ENCODE results near the gene PPP2R3B. TPM values are rescaled to one million over a fixed set of nuclear protein-coding genes. Genes with fewer than 3 reads are reported as not detected.

Gene PPP2R3B
- total and polyA plus RNA-seq, 2 of the 4 experiments (the other 2 are of a cell fraction) = 13.2 to 13.3 TPM

DNA sequence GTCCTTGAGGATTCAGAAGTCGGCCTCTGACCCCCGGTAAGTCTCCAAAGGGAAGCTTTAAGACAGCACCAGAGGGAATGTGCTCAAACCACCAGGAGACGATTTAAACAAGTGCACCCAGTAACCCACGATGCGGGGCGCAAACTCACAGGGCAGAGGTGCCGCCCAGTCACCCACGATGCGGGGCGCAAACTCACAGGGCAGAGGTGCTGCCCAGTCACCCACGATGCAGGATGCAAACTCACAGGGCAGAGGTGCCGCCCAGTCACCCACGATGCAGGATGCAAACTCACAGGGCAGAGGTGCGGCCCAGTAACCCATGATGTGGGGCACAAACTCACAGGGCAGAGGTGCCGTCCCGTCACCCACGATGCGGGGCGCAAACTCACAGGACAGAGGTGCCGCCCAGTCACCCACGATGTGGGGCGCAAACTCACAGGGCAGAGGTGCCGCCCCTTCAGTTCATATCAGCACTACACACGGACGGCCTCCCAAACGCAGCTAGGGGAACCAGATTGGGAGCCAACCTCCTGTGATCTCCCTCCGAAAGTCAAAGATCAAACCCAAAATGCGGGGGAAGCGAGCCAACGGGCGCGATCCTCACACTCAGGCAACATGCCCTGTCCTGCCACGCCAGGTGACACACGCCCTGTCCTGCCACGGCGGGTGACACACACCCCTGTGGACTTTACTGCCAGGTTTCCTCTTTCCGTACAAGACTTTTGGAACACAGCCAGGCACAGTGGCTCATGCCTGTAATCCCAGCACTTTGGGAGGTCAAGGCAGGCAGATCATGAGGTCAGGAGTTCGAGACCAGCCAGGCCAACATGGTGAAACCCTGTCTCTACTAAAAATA lies 11.3 kb downstream of the PPP2R3B start (continued):
- no peak for TF ChIP-seq CHD1 (IDR thresholded peaks at IDR 0.05; ENCODE audit: low read depth, low read length)

DNA sequence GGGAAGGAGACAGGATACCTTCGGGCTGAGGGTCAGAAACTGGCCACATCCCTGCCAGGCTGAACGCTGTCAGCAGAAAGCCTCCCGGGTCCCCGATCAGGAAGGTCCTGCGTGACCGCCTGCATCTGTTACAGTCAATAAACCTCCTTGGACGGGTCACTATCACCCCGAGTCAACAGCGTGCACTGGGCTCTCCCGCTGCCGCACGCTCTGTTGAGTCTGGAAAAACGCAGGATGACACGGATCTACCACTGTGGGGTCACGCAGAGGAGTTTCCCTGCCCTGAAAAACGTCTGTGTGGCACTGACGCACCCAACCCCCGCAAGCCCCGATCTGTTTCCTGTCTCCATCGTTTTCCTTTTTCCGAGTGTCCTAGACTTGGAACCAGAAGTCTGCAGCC lies 12.1 kb downstream of the PPP2R3B start:
- peak; percentile 19 for DNase-seq
- CTCF ChIA-PET = no interaction called here
- TF ChIP-seq MAFK (IDR thresholded peaks at IDR 0.05; ENCODE audit: low read depth, low read length) (no peak), RCOR1 (IDR thresholded peaks at IDR 0.05; ENCODE audit: insufficient replicate concordance, low read length) (no peak), BHLHE40 (IDR thresholded peaks at IDR 0.05; ENCODE audit: low read depth, low read length) (peak; percentile 14; the same call in 1 of the 2 replicates)

More for the DNA sequence above, 12.1 kb downstream of the PPP2R3B start:
- H3K9me3 ChIP-seq (ENCODE audit: control insufficient read depth, insufficient read depth, low read length) = no peaks in the 10 kb centered on the region
- no peak overlapping the region for H3K23ac ChIP-seq (ENCODE audit: low read depth, low read length)
- H3K36me3 ChIP-seq (ENCODE audit: control insufficient read depth, insufficient read depth, low read length) = no peaks in the 10 kb centered on the region
- ATAC-seq (ENCODE audit: low read depth) = no peak; the same call in 1 of the 2 replicates
- H3K4me3 ChIP-seq (ENCODE audit: insufficient read depth, low read depth, low read length) = 0 out of 2 replicates have a peak overlapping the region, but pooled peaks have one; percentile 30
- peaks cover 4% of the 10 kb centered on the region; the same call in 1 of the 2 replicates for H3K4me1 ChIP-seq (ENCODE audit: control insufficient read depth, insufficient read depth, low read length)
- WGBS, 2 experiments (ENCODE audit: extremely low coverage in 2 of 2, insufficient read length in 1 of 2) = 12% methylated on average over 21 of the region's 21 CpGs; no CpG with 5 or more reads in 1 of the 2 experiments
- H2BK15ac ChIP-seq (ENCODE audit: low read depth, low read length) = no peak overlapping the region
- peak overlapping the region; percentile 86 for H2AFZ ChIP-seq (replicated peaks; ENCODE audit: low read length, poor library complexity)
- H3K9ac ChIP-seq (ENCODE audit: low read depth, low read length) = no peak overlapping the region
- H4K8ac ChIP-seq (ENCODE audit: low read depth in 2 of 2, low read length in 2 of 2) = no peak overlapping the region
- peaks cover 7% of the 10 kb centered on the region for H3K9me1 ChIP-seq (ENCODE audit: insufficient read depth, low read length)
- H4K20me1 ChIP-seq (ENCODE audit: insufficient read depth, low read length) = peaks cover 17% of the 10 kb centered on the region
- POLR2A ChIA-PET (ENCODE audit: unreplicated experiment) = no interaction called here
- no peak overlapping the region for H3K56ac ChIP-seq (ENCODE audit: extremely low read depth, insufficient read depth, low read length)
- no peak overlapping the region for H2BK20ac ChIP-seq (ENCODE audit: low read depth, low read length)
- no peak overlapping the region for H3K27ac ChIP-seq (ENCODE audit: insufficient read depth, low read length)
- no peak overlapping the region for H3K4ac ChIP-seq (ENCODE audit: low read depth, low read length)
- no peak overlapping the region for H3K14ac ChIP-seq (replicated peaks; ENCODE audit: low read depth, low read length)
- no peak overlapping the region for H3K18ac ChIP-seq (ENCODE audit: low read depth, low read length)
- peaks cover 6 to 10% of the 10 kb centered on the region in 2 experiments; a peak in 2 of 4 replicates for H3K79me1 ChIP-seq (ENCODE audit: low read depth in 1 of 2, low read length in 2 of 2)
- intact Hi-C loops (cut with micrococcal nuclease) = no loop called here
- H3K4me2 ChIP-seq (ENCODE audit: low read depth, low read length) = peak overlapping the region; percentile 56
- no TSS peak for BruUV-seq (replicated peaks)
- no peak overlapping the region for H2AK5ac ChIP-seq (ENCODE audit: low read depth, low read length)
- H2BK5ac ChIP-seq (ENCODE audit: low read depth, low read length, poor library complexity, severe bottlenecking) = no peak overlapping the region
- dilution Hi-C loops (cut with HindIII; ENCODE audit: low sequenced_read_pairs, unreplicated experiment) = no loop called here
- no peak overlapping the region for H4K91ac ChIP-seq (ENCODE audit: insufficient read depth, low read depth, low read length)
- H2BK120ac ChIP-seq (ENCODE audit: low read depth, low read length) = no peak overlapping the region
- no peak overlapping the region for H2AK9ac ChIP-seq (replicated peaks; ENCODE audit: low read depth, low read length, poor library complexity)
- peaks cover 5% of the 10 kb centered on the region; the same call in 1 of the 2 replicates for H3K27me3 ChIP-seq (ENCODE audit: control insufficient read depth, insufficient read depth, low read length)
- no peak overlapping the region for H4K5ac ChIP-seq (ENCODE audit: low read depth, low read length)
- in situ Hi-C loops (cut with MboI; ENCODE audit: low sequenced_read_pairs) = no loop called here
